ENCODE measurements around the gene AGRP.
A peak's percentile ranks its signal among the peaks of the same experiment; 100 is the strongest.
"Not testable (repeated sequence)": the region's sequence is repeated elsewhere in the genome, so short reads cannot be mapped to it uniquely, and the experiment has no call there.

AGRP gene

GRCh38 chr16:67504031-67505021 is 21.0 kb upstream of the AGRP start:
- DNase-seq (ENCODE audit: low read depth in 2 of 2): no peak

GRCh38 chr16:67499106-67499505 is 15.8 kb upstream of the AGRP start:
- no peak for DNase-seq (ENCODE audit: low read depth in 2 of 2)

GRCh38 chr16:67490335-67491096 is 7.2 kb upstream of the AGRP start:
- no peak for DNase-seq (ENCODE audit: low read depth in 2 of 2)

- DNase-seq (ENCODE audit: low read depth in 2 of 2): no peak
These were observed 6.2 kb upstream of the AGRP start for GRCh38 chr16:67489401-67490083.

- DNase-seq (ENCODE audit: low read depth in 2 of 2): not testable (repeated sequence)
These were observed 4.2 kb upstream of the AGRP start for GRCh38 chr16:67487561-67487960.

- DNase-seq (ENCODE audit: low read depth in 2 of 2): no peak
These were observed 3.5 kb upstream of the AGRP start for GRCh38 chr16:67486805-67487204.

GRCh38 chr16:67483731-67484525 is 581 bp upstream of the AGRP start:
- DNase-seq (ENCODE audit: low read depth in 2 of 2): no peak

- DNase-seq (ENCODE audit: low read depth in 2 of 2): no peak
These were observed 968 bp downstream of the AGRP start for GRCh38 chr16:67482233-67482924.

- DNase-seq (ENCODE audit: low read depth in 2 of 2): no peak
These were observed 1.6 kb downstream of the AGRP start for GRCh38 chr16:67481561-67482232.

- peak; percentile 98 to 99 for DNase-seq (ENCODE audit: low read depth in 2 of 2)
These were observed 2.4 kb downstream of the AGRP start, which contains the start of gene ATP6V0D1 for GRCh38 chr16:67480833-67481560. Gene ATP6V0D1, minus strand, starts transcription at chr16:67481157. Its CDS starts 71 bp downstream, at chr16:67481086.

GRCh38 chr16:67477960-67478554 is 5.3 kb downstream of the AGRP start:
- no peak for DNase-seq (ENCODE audit: low read depth in 2 of 2)

GRCh38 chr16:67474551-67475455 is 8.5 kb downstream of the AGRP start:
- no peak for DNase-seq (ENCODE audit: low read depth in 2 of 2)

- no peak for DNase-seq (ENCODE audit: low read depth in 2 of 2)
These were observed 11.5 kb downstream of the AGRP start for GRCh38 chr16:67471758-67472384.

- no peak for DNase-seq (ENCODE audit: low read depth in 2 of 2)
These were observed 13.0 kb downstream of the AGRP start for GRCh38 chr16:67470359-67470758.

- DNase-seq (ENCODE audit: low read depth in 2 of 2): no peak
These were observed 14.6 kb downstream of the AGRP start for GRCh38 chr16:67468731-67469130.

- DNase-seq (ENCODE audit: low read depth in 2 of 2): no peak
These were observed 16.8 kb downstream of the AGRP start for GRCh38 chr16:67466581-67466980.

- DNase-seq (ENCODE audit: low read depth in 2 of 2): no peak
These were observed 18.8 kb downstream of the AGRP start for GRCh38 chr16:67464565-67464964.

Measured in stimulated activated CD8-positive, alpha-beta memory T cell treated with anti-CD3 and anti-CD28 coated beads, Interleukin-7, amount 100 ng/mL, for 1 hour (primary cell).